Activated B cell treated with CpG ODN at 0.5 μM for 24 hours (primary cell): ENCODE data around the gene CD63. TPM values are rescaled to one million over a fixed set of nuclear protein-coding genes. Genes with fewer than 3 reads are reported as not detected.
A peak's percentile ranks its signal among the peaks of the same experiment; 100 is the strongest.

ENCODE experiments used
- ATAC-seq: fragments of 200-7000 bp; cut with Tn5 transposase; one replicate; pipeline ENCODE4 v1.10.0; 2021; ENCODE audit warnings: low read depth, mild to moderate bottlenecking, moderate library complexity
- CTCF ChIA-PET: fragments of 350-600 bp; sonication (Branson Sonifier 250); formaldehyde crosslinking; loops from one replicate; lab custom pipeline; 2021; ENCODE audit warnings: antibody characterized with exemption; lab: Charles Lee
- POLR2A ChIA-PET: fragments of 350-600 bp; sonication (Branson Sonifier 250); formaldehyde crosslinking; loops from one replicate; lab custom pipeline; 2021; ENCODE audit warnings: antibody characterized with exemption; lab: Charles Lee
- DNase-seq: peaks from one replicate; pipeline ENCODE4 v3.0.0; 2022
- H3K27ac Mint-ChIP-seq: one replicate; pipeline ENCODE4 v1.8.0; 2020; ENCODE audit warnings: mixed read lengths
- H3K27me3 Mint-ChIP-seq: one replicate; pipeline ENCODE4 v1.8.0; 2021; ENCODE audit warnings: mixed read lengths
- H3K36me3 Mint-ChIP-seq: one replicate; pipeline ENCODE4 v1.8.0; 2021; ENCODE audit warnings: low read depth, mixed read lengths
- H3K4me1 Mint-ChIP-seq: one replicate; pipeline ENCODE4 v1.8.0; 2021; ENCODE audit warnings: mixed read lengths
- H3K4me3 Mint-ChIP-seq: one replicate; pipeline ENCODE4 v1.8.0; 2020; ENCODE audit warnings: mild to moderate bottlenecking, mixed read lengths
- H3K9me3 Mint-ChIP-seq: one replicate; pipeline ENCODE4 v1.8.0; 2020; ENCODE audit warnings: mixed read lengths
- intact Hi-C: fragments of 100-400 bp; cut with micrococcal nuclease; formaldehyde crosslinking; loops from one replicate; pipeline ENCODE4 v1.15.1; 2024
- total RNA-seq: library from RNA; stranded (reverse); gene quantifications from 2 replicates; pipeline ENCODE4 v1.2.3, GENCODE V29; 2022
- TF ChIP-seq, protein P1 (sequence below): fragments of 200-600 bp; IDR thresholded peaks from one replicate; pipeline ENCODE4 v1.8.0; 2022; ENCODE audit warnings: antibody characterized with exemption, mild to moderate bottlenecking

The CD63 gene, protein sequence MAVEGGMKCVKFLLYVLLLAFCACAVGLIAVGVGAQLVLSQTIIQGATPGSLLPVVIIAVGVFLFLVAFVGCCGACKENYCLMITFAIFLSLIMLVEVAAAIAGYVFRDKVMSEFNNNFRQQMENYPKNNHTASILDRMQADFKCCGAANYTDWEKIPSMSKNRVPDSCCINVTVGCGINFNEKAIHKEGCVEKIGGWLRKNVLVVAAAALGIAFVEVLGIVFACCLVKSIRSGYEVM
- 104 and 111 TPM in 2 replicates for total RNA-seq

DNA sequence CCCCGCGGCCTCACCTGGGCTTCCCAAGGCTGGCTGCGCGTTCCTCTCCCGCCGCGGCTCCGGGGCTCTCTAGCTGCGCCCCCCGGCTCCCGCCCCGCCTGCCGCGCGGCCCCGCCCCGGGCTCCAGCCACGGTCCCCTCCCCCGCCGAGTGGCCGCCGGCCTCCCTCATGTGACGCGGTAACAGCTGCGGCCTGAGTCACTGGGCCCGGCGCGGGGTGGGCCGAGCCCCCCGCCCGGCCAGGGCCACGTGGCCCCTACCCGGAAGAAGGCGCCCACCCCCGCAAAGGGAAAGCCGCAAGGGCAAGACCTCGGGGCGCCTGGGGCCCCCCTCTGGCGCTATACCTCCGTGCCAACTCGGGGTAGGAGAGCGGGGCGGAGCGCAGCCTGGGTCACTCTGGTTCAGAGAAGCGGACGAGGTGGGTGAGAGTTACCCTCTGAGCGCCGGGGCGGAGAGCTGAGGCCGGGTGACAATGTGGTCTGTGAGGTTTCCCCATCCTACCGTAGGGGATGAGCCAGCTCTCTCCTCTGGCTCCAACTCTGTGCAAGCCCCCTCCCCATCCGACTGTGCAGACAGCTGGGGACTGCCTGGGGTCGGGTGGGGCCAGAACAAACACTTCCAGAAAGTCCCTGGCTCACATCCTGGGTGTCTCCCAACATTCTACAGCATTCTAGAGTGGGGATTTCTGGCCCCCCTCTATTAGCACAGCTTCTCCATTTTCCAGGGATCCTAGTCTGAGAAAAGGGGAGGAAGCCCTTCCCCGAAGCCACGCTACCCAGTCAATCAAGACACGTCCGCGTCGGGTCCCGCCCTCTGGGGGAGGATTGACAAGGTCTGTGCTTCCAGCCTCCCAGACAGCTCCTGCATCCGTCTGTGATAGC, at the start of gene CD63:
TSS of gene CD63 (minus strand) at position 71 of the 880 bp plus-strand sequence. CDS start 668 bp downstream, outside the sequence.
- ChIA-PET POLR2A (interaction anchor here (0.5 to 2.7 kb wide), 15 partner anchors 9 to 1231 kb away, joined by 3 to 29 read pairs (median 5); partner anchors contain the start of genes BLOC1S1, DNAJC14, GDF11 and ORMDL2), CTCF (interaction anchor here (1.3 to 2.7 kb wide), 4 partner anchors 10 to 460 kb away, joined by 3 to 32 read pairs (median 5); partner anchors contain the start of gene SMARCC2)
- TF ChIP-seq, protein P1, sequence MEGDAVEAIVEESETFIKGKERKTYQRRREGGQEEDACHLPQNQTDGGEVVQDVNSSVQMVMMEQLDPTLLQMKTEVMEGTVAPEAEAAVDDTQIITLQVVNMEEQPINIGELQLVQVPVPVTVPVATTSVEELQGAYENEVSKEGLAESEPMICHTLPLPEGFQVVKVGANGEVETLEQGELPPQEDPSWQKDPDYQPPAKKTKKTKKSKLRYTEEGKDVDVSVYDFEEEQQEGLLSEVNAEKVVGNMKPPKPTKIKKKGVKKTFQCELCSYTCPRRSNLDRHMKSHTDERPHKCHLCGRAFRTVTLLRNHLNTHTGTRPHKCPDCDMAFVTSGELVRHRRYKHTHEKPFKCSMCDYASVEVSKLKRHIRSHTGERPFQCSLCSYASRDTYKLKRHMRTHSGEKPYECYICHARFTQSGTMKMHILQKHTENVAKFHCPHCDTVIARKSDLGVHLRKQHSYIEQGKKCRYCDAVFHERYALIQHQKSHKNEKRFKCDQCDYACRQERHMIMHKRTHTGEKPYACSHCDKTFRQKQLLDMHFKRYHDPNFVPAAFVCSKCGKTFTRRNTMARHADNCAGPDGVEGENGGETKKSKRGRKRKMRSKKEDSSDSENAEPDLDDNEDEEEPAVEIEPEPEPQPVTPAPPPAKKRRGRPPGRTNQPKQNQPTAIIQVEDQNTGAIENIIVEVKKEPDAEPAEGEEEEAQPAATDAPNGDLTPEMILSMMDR: no peak
- Mint-ChIP-seq H3K4me1 (peaks cover 37% of the 10 kb centered on the region), H3K9me3 (no peaks in the 10 kb centered on the region), H3K4me3 (peak within 1 kb of the TSS; percentile 89), H3K27me3 (no peaks in the 10 kb centered on the region), H3K36me3 (peaks cover 24% of the 10 kb centered on the region), H3K27ac (peak within 1 kb of the TSS; percentile 88)
- DNase-seq (peak; percentile 68), ATAC-seq (peak; percentile 64)
- intact Hi-C loops: loop anchor here (1.0 kb wide), 2 partner anchors 9 to 13 kb away; partner anchors contain the start of gene BLOC1S1

DNA sequence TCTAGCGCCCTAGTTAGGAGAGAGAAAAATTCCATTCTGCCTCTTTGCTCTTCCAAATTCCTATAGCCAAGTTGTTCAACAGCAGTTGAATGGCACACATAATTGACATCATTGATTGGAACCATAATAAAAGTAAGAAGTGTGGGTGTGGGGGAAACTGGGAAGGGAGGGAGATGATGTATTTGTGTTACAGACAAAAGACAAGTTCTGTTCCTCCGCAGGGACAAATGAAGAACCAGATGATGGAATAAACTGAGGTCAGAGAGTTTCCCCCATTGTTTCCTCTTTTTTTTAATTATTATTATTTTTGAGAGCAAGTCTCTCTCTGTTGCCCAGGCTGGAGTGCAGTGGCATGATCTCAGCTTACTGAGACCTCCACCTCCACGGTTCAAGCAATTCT, 49.0 kb upstream of the CD63 start:
- Mint-ChIP-seq H3K27ac (peak overlapping the region; percentile 10), H3K27me3 (no peaks in the 10 kb centered on the region), H3K36me3 (peaks cover 59% of the 10 kb centered on the region), H3K4me1 (peaks cover 2% of the 10 kb centered on the region), H3K9me3 (no peaks in the 10 kb centered on the region), H3K4me3 (no peak overlapping the region)
- ATAC-seq (no peak), DNase-seq (no peak)
- ChIA-PET POLR2A (no interaction called here), CTCF (no interaction called here)
- TF ChIP-seq, protein P1: no peak
- intact Hi-C loops: no loop called here

DNA sequence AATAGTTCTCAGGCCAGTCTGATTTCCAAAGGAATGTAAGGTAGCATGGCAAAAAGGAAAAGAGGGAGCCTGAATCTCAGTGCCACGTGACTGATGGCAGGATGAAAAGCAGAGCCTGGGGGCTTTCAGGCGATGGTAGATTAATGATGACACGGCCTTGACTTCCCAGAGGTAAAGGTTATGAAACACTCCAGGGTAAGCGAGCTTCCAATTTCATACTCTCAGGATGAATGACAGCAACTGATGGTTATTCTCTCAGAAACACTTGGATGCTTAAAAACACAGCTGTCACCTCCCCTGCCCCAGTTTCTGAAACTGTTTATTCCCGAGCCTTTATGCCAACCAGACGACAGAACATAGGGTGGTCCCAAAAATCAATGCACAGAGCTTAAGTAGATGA, 42.9 kb upstream of the CD63 start:
- no peak overlapping the region for H3K27ac Mint-ChIP-seq

DNA sequence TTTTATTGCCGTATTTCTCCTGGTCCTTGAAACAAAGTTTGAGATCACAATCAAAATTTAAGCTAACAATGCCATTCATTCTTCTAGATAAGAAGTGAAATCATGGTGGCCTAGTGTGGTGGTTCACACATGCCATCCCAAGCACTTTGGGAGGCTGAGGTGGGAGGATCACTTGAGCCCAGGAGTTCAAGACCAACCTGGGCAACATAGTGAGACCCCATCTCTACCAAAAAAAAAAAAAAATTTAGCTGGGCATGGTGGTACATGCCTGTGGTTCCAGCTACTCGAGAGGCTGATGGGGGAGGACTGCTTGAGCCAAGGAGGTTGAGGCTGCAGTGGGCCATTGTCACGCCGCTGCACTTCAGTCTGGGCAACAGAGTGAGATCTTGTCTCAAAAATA, 38.3 kb upstream of the CD63 start:
- TF ChIP-seq, protein P1: no peak
- intact Hi-C loops: no loop called here
- H3K27me3 Mint-ChIP-seq: no peaks in the 10 kb centered on the region
- H3K4me3 Mint-ChIP-seq: no peak overlapping the region
- ChIA-PET POLR2A (interaction anchor here (0.5 kb wide), 1 partner anchor 13 kb away, joined by 3 read pairs; no protein-coding TSS in a partner anchor), CTCF (no interaction called here)
- no peaks in the 10 kb centered on the region for H3K9me3 Mint-ChIP-seq
- peaks cover 63% of the 10 kb centered on the region for H3K36me3 Mint-ChIP-seq
- DNase-seq (no peak), ATAC-seq (no peak)
- no peak overlapping the region for H3K27ac Mint-ChIP-seq
- H3K4me1 Mint-ChIP-seq: no peaks in the 10 kb centered on the region

More for the DNA sequence above, 42.9 kb upstream of the CD63 start:
- no peak for DNase-seq
- TF ChIP-seq, protein P1: no peak
- intact Hi-C loops: no loop called here
- Mint-ChIP-seq H3K4me3 (no peak overlapping the region), H3K4me1 (peaks cover 2% of the 10 kb centered on the region), H3K27me3 (no peaks in the 10 kb centered on the region), H3K9me3 (no peaks in the 10 kb centered on the region), H3K36me3 (peaks cover 58% of the 10 kb centered on the region)
- ATAC-seq: no peak
- ChIA-PET CTCF (no interaction called here), POLR2A (no interaction called here)
